SIG-M5 (cell line): Measurements from ENCODE around the gene MAGEA11.
"Not testable (repeated sequence)": the region's sequence is repeated elsewhere in the genome, so short reads cannot be mapped to it uniquely, and the experiment has no call there.

ENCODE experiments used
- DNase-seq: peaks from one replicate; lab custom pipeline; 2025; lab: John Stamatoyannopoulos, UW

MAGEA11 gene

GRCh38 chrX:149718757-149719156 is 6.9 kb downstream of the MAGEA11 start:
- no peak for DNase-seq

- DNase-seq, result no peak
Observed at GRCh38 chrX:149720021-149720689, 8.3 kb downstream of the MAGEA11 start.

- not testable (repeated sequence) for DNase-seq
Observed at GRCh38 chrX:149721241-149721640, 9.4 kb downstream of the MAGEA11 start.

- no peak for DNase-seq
Observed at GRCh38 chrX:149721778-149722177, 9.9 kb downstream of the MAGEA11 start.

- not testable (repeated sequence) for DNase-seq
Observed at GRCh38 chrX:149723583-149724118, 11.8 kb downstream of the MAGEA11 start.

- DNase-seq, result not testable (repeated sequence)
Observed at GRCh38 chrX:149727308-149727707, 15.4 kb downstream of the MAGEA11 start.

GRCh38 chrX:149742269-149742668 is 30.4 kb downstream of the MAGEA11 start:
- DNase-seq, result not testable (repeated sequence)

GRCh38 chrX:149746390-149747007 is 34.6 kb downstream of the MAGEA11 start:
- not testable (repeated sequence) for DNase-seq

- DNase-seq, result no peak
Observed at GRCh38 chrX:149757206-149758067, 45.6 kb downstream of the MAGEA11 start.

- no peak for DNase-seq
Observed at GRCh38 chrX:149758068-149758714, 46.3 kb downstream of the MAGEA11 start.

- not testable (repeated sequence) for DNase-seq
Observed at GRCh38 chrX:149758715-149759078, 46.8 kb downstream of the MAGEA11 start.

GRCh38 chrX:149759824-149760223 is 48.0 kb downstream of the MAGEA11 start:
- no peak for DNase-seq

GRCh38 chrX:149760965-149761364 is 49.1 kb downstream of the MAGEA11 start:
- no peak for DNase-seq

GRCh38 chrX:149761858-149762674 is 50.2 kb downstream of the MAGEA11 start:
- not testable (repeated sequence) for DNase-seq

- no peak for DNase-seq
Observed at GRCh38 chrX:149762696-149763614, 51.1 kb downstream of the MAGEA11 start.
